Measurements from ENCODE around the gene HPCA.
"Not testable (repeated sequence)": the region's sequence is repeated elsewhere in the genome, so short reads cannot be mapped to it uniquely, and the experiment has no call there.

The HPCA gene

GRCh38 chr1:32900371-32900955, 14.2 kb downstream of the HPCA start:
- FAIRE-seq = no peak

GRCh38 chr1:32900956-32901822, 14.9 kb downstream of the HPCA start, which contains the start of gene TMEM54:
TMEM54 (minus strand) TSS chr1:32901389; CDS start chr1:32901238, 151 bp downstream.
- FAIRE-seq = no peak
- DNase-seq (ENCODE audit: extremely low spot score, insufficient read length, low read depth) = no peak

More at GRCh38 chr1:32900371-32900955, 14.2 kb downstream of the HPCA start:
- no peak for DNase-seq (ENCODE audit: extremely low spot score, insufficient read length, low read depth)

- FAIRE-seq (no peak), DNase-seq (ENCODE audit: extremely low spot score, insufficient read length, low read depth) (no peak)
Observed at GRCh38 chr1:32901823-32902534, 15.7 kb downstream of the HPCA start.

DNA sequence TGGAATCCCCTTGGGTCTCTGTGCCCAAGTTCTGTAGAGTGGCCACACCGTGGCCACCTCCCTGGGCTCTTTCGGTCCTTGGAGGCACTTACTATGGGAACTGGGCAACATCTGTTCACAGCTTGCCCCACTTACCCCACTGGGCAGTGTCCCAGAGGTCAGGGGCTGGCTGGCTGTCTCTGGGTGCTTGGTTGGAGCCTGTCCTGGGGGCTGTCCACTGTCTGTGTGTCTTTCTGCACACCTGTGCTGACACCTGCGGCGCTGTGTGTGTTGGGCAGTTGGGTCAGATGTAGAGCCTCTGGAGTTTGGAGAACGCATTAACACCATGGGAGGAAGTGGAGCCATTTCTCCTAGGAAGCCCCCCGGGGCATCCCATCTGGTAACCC, 16.2 kb downstream of the HPCA start:
- DNase-seq (ENCODE audit: extremely low spot score, insufficient read length, low read depth) (no peak), FAIRE-seq (no peak)

GRCh38 chr1:32903991-32904785, 17.9 kb downstream of the HPCA start:
- no peak for FAIRE-seq

GRCh38 chr1:32904797-32905196, 18.5 kb downstream of the HPCA start:
- FAIRE-seq (no peak), DNase-seq (ENCODE audit: extremely low spot score, insufficient read length, low read depth) (no peak)

More at GRCh38 chr1:32903991-32904785, 17.9 kb downstream of the HPCA start:
- no peak for DNase-seq (ENCODE audit: extremely low spot score, insufficient read length, low read depth)

DNA sequence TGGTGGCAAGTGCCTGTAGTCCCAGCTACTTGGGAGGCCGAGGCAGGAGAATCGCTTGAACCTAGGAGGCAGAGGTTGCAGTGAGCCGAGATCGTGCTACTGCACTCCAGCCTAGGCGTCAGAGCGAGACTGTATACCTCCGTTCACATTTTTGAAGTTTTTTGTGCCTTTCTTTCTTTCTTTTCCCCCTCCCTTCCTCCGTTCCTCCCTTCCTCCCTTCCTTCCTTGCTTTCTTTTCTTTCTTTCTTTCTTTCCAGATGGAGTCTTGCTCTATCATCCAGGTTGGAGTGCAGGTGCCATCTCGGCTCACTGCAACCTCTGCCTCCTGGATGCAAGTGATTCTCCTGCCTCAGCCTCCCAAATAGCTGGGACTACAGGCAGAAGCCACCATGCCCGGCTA, 19.3 kb downstream of the HPCA start:
- FAIRE-seq; DNase-seq (ENCODE audit: extremely low spot score, insufficient read length, low read depth): not testable (repeated sequence)

DNA sequence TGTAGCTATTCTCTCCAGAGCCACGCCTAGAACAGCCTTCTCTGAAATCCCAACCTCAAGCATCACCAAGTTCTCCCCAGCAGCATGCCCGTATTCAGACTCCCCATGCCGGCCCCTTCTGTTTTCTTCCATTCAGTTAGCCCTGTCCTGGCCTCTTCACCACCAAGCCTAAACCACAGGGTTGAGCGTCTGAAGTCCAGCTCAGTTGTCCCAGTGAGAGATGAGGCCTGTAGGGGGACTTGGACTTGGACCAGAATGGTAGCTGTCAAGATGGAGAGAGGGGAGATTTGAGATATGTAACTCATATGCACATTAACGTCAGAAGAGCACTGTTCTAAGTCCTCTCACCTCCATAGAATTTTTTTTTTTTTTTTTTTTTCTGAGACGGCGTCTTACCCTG, 20.4 kb downstream of the HPCA start:
- FAIRE-seq (no peak), DNase-seq (ENCODE audit: extremely low spot score, insufficient read length, low read depth) (no peak)

GRCh38 chr1:32907435-32907834, 21.1 kb downstream of the HPCA start:
- DNase-seq (ENCODE audit: extremely low spot score, insufficient read length, low read depth) = no peak
- FAIRE-seq = no peak

- FAIRE-seq (no peak), DNase-seq (ENCODE audit: extremely low spot score, insufficient read length, low read depth) (no peak)
Observed at GRCh38 chr1:32910319-32910718, 24.0 kb downstream of the HPCA start.

- DNase-seq (ENCODE audit: extremely low spot score, insufficient read length, low read depth) (no peak), FAIRE-seq (no peak)
Observed at GRCh38 chr1:32915766-32916706, 29.7 kb downstream of the HPCA start.

DNA sequence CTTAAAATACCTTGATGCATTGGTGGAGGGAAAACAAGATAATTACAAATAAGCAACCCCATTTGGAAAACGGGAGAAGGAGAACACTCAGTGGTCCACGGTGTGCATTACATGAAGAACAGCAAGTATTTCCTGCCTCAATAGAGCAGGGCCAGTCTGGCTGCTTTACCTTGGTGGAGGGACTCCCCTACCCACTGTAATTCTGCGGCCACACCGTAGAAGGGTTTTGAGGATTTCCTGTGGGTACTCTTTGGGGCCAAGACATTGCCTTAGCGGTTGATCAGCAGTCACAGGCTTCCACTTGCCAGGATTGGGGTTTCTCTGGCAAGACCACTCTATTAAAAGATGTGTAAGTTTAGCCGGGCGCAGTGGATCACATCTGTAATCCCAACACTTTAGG, 31.2 kb downstream of the HPCA start:
- FAIRE-seq (no peak), DNase-seq (ENCODE audit: extremely low spot score, insufficient read length, low read depth) (no peak)

DNA sequence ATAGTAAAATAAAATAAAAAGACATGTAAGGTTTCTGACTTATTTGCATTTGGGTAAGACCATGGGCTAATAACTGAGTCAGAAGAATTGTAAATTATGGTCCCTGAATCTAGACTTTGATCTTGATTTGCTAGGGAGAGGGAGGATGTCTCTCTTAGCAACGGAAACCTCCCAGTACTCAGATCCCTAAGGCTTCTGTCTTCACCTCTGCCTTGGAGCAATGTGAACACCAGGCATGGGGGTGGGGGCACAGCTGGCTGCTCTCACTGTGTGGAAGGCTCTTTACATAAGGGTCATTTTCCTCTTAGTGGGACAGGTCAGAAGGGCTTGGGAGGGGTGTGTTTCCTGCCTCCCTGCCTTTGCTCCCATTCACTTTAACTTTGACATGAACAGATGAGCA, 31.9 kb downstream of the HPCA start:
- FAIRE-seq (no peak), DNase-seq (ENCODE audit: extremely low spot score, insufficient read length, low read depth) (no peak)

GRCh38 chr1:32919811-32920733, 33.8 kb downstream of the HPCA start:
- no peak for DNase-seq (ENCODE audit: extremely low spot score, insufficient read length, low read depth)

DNA sequence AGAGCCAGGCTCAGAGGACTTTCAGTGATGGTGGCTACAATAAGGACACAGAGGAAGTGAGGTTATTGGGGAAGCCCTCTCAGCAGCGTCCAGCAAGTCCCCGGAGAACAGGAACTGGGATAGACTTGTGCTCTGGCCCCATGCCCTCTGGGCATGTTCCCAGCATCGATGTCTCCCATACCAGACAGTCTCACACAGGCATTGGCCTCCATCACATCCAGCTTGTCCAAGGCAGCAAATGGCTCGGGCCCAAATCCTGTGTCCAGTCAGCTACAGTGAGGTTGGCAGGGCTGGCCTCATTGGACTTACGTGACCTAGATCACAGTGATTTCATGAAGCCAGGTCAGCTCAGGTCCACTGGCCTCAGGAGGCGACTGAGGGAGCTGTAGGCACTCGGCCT, 34.5 kb downstream of the HPCA start:
- no peak for DNase-seq (ENCODE audit: extremely low spot score, insufficient read length, low read depth)
- FAIRE-seq = no peak

More at GRCh38 chr1:32919811-32920733, 33.8 kb downstream of the HPCA start:
- no peak for FAIRE-seq

GRCh38 chr1:32924881-32925344, 38.6 kb downstream of the HPCA start:
- no peak for FAIRE-seq
- no peak for DNase-seq (ENCODE audit: extremely low spot score, insufficient read length, low read depth)

GRCh38 chr1:32925403-32926162, 39.3 kb downstream of the HPCA start:
- DNase-seq (ENCODE audit: extremely low spot score, insufficient read length, low read depth) = no peak

More at GRCh38 chr1:32925403-32926162, 39.3 kb downstream of the HPCA start:
- no peak for FAIRE-seq
